Measurements from ENCODE around the gene COA5.
A peak's percentile ranks its signal among the peaks of the same experiment; 100 is the strongest.

COA5 gene

DNA sequence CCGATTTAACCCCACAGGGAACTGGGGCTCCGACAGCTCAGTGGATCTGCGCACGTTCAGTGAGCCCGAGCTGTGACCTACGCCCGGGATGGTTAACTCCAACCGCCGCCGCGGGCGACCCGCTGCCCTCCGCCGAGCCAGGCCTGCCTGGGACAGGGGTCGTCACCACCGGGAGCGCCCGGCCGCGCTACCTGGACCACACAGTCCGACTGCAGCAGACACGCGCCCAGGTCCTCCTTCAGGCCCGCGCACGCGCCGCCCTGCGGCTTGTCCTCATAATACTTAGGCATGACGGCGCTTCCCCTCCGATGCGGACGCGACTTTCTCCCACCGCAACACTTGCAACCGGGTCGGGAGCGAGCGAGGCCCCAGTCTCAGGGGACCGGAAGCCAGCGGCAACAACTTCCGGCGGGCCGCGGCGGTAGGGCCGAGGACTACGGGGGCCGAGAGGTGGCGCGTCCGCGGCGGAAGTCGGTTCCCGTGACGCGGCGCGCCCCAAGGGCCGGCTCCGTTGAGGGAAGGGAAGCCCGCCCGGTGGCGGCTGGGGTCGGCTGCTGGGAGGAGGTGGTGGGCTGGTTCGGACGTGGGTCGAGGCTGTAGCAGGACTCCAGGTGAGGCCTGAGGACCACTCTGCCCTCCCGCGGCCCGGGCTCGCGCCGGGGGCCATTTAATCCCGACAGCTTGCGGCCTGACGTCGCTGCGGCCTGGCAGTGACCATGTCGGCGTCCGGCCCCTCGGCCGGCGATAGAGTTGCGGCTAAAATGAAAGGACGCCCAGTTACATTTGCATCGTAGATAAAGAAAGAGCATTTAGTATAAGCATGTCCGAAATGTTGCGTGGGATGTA lies at the start of gene COA5, which contains the start of gene UNC50:
Gene COA5, minus strand, starts transcription at position 397 of the 846 bp plus-strand sequence. Its CDS starts 107 bp downstream, at position 290.
Gene UNC50, plus strand, starts transcription at position 474 of the 846 bp plus-strand sequence. CDS start 1,171 bp downstream, outside the sequence.
- DNase-seq, result peak; percentile 85 to 91

DNA sequence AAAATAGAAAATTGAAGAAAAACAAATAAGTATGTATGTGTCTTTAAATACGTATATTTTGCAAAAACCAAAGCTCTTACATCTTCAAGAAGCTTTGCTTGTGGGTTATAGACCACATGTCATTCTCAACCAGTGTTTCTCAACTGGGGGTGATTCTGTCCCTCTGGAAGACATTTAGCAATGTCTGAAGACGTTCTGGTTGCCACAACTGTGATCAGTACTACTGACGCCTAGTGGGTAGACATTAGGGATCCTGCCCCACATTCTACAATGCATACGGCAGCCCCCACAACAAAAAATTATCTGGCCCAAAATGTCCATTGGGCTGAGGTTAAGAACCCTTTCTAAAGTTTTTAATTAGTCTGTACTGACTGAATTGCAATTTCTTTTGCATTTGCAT lies 48.5 kb upstream of the COA5 start:
- no peak for DNase-seq

- DNase-seq, result no peak
Measured at GRCh38 chr2:98654699-98655495, 46.6 kb upstream of the COA5 start.

DNA sequence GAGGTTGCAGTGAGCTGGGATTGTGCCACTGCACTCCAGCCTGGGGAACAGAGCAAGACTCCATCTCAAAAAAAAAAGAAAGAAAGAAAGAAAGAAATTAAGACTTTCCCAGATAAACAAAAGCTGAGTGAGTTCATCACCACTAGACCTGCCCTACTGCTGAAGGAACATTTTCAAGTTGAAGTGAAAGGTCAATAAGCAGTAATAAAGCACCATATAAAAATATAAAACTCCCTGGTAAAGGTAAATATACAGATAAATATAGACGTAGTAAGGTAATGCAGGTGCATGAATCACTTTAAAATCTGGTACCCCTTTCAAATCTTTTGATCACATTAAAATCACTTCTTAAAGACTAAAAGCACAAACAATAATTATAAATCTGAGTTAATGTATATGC lies 42.7 kb upstream of the COA5 start:
- DNase-seq, result no peak

DNA sequence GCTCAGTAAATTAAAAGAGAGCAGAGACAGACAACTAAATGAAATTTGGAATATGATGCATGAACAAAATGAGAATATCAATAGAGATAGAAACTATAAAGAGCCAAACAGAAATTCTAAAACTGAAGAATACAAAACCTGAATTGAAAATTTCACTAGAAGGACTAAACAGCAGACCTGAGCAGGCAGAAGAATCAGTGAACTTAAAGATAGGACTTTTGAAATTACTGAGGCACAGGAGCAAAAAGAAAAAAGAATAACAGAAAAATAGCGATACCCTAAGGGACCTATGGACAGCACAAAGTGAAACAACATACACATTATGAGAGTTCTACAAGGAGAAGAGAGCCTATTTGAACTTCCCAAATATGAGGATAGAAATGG lies 41.7 kb upstream of the COA5 start:
- DNase-seq, result no peak

- DNase-seq, result peak; percentile 69 to 74
Measured at GRCh38 chr2:98649135-98649991, 41.1 kb upstream of the COA5 start.

DNA sequence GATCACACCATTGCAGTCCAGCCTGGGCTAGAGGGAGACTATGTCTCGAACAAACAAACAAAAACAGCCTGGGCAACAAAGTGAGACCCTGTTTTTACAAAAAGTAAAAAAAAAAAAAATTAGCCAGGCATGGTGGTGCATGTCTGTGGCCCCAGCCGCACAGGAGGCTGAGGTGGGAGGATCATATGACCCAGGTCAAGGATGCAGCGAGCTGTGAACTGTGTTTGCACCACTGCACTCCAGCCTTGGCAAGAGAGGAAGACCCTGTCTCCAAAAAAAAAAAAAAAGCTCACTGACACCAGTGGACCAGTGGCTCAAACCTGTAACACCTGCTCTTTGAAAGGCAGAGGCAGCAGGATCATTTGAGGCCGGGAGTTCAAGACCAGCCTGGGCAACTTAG lies 40.1 kb upstream of the COA5 start:
- no peak for DNase-seq

- DNase-seq, result no peak
Measured at GRCh38 chr2:98647636-98648035, 39.3 kb upstream of the COA5 start.

- DNase-seq, result no peak
Measured at GRCh38 chr2:98643496-98644100, 35.3 kb upstream of the COA5 start.

DNA sequence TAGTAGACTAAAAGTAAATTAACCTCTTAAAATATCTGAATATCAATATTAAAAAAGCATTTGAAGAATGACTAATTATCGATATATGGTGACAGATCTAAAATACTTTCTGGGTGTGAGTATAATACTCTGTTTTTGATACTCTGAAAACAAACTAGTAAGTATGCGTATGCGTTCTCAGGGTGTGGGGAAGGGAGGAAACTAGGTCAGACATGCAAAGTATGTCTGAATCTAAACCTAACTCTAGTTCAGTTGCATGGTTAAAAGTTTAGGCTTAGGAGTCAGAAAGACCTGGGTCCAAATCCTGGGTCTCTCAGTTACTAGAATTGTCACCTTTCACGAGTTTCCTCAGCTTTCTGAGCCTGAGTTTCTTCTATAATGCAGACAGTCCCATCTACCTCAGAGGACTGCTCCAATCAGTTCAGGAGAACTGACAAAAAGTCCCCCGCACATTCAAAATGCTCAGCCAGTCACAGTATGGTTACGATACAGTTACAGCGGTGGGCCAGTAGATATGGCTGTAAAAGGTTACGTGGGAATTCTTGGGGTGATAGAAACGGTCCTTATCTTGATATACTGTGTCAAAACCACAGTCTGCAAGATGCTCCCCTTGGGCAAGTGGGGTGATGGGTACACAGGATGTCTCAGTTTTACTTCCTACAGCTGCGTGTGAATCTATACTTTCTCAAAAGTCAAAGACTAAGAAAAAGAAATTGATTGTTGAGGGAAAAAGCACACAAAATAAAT lies 29.3 kb upstream of the COA5 start:
- DNase-seq, result peak in 1 of 2 experiments; percentile 23

GRCh38 chr2:98634406-98635092 lies 26.2 kb upstream of the COA5 start:
- peak; percentile 29 to 35 for DNase-seq

DNA sequence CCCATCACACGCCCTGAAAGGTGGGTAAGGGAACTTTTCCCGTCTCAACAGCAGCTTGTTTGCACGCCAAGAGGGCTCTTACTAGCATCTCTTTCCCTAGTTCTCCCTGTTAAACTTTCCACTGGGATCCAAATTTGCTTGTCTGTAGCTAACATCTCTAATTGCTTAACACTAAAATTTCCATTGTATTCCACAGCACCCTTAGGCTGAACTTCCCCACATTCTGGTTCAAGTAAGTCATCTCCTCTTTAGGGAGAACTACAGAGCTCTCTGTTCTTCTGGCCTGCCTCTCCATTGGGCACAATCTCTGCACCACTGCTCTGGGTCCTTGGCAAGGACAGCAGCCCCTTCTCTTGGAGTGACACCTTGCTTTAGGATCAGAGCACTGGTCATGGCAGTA lies 24.0 kb upstream of the COA5 start:
- no peak for DNase-seq

DNA sequence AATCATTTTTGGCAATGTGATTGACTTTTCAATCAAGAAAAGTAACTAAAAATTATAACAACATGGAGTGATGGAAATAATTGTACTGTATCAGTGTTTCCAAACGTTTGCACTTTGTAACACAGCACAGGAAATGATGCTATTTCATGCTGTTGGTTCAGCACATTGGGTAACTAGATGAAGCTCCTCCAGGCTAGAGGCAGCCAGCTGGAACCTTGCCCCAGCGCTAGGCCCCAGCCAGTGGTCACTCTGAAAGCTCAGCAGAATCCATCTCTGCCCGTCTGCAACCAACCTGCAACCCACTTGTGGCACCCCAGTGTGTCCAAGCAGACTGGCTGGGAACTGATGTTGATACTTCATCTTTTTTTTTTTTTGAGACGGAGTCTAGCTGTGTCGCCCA lies 15.3 kb upstream of the COA5 start:
- no peak for DNase-seq

DNA sequence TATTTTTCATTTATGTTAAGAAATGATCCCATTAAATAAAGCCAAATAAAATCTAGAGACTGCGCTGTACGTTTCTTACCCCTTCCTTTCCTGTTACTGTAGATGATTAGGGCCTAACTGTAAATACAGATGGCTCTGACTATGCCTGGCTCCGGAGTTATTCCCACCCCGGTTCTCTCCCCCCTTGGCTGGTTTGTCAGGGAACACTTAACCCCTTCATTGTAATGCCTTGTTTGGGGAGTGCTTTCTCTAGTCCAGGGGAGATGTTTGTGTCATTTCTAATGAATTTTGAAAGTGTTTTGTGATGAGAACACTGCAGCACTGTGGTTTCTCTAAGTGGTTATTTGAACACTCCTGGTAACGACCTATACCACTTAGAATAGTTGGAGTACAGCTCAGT lies 8.8 kb upstream of the COA5 start:
- DNase-seq, result no peak

- DNase-seq, result no peak
Measured at GRCh38 chr2:98615481-98615880, 7.2 kb upstream of the COA5 start.

DNA sequence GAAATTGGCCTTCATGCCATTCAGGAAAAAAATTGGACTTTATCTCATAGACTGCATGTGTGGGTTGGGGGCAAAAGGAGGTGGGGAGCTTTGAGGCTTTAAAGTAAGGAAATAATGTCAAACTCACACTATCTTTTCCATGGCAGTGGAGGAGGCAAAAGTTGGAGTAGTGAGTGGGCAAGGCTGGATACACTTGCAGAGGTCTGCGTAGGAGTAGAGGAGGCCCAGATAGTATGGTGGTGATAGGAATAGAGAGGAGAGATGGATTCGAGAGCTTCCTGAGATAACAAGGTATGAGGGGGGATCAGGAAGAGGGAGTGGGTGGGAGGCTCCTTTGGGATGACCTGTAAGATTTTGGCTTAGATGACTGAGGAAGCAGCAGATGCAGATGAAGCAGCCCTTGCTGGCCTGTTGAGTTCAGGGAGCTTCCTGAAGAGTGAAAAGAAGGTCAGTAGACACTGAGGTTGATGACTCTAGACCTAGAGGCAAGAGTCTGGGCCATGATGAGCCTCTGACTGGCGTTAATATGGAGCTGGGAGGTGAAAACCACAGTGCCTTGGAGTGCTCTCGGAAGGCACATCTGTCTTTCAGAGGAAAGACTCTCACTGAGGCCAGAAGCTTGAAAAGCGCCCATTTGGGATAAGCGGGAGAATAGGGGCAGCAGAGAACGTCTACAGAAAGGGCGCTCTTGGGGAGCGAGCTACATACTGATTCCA lies 5.9 kb upstream of the COA5 start:
- no peak for DNase-seq

- no peak for DNase-seq
Measured at GRCh38 chr2:98608962-98609604, 771 bp upstream of the COA5 start.

DNA sequence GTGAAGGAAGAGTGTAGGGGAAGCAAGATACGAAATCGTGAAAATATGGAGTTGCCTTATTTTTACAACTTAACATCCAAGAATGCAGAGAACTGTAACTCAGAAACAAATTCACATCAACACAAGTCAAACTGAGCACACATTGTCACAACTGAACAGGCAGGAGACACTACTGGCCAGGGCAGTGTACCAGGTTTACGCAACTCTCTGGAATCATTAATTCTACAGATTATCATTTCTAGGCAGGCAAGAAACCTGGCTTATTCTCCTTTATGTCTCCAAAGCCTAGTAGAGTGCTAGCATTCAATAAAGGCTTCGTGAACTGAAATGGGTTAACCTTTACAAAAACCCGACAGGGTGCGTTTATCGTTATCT lies 584 bp downstream of the COA5 start:
- no peak for DNase-seq

DNA sequence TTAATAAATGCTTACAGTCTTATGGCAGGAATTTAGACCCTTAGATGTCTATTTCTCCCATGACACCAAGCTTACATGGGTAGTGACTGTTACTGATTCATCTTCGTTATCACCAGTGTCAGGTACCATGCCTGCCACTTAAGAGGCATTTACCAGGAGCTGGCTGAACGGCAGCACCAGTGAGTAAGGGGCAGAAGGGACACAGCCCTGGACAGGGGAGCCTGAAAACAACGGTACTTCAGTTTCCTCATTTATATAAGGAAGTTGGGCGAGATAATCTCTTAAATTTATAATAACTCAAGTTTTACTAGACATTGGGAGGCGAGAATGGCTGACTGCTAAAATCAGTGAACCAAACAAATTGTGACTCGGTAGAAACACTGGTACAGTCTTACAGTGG lies 1.2 kb downstream of the COA5 start:
- no peak for DNase-seq

GRCh38 chr2:98606431-98606830 lies 1.9 kb downstream of the COA5 start:
- no peak for DNase-seq

Data from stimulated activated CD4-positive, alpha-beta T cell treated with anti-CD3 and anti-CD28 coated beads, Interleukin-4, amount 100 ng/mL, for 4 hours (primary cell).